ENCODE data around the gene GCHFR. TPM values are rescaled to one million over a fixed set of nuclear protein-coding genes. Genes with fewer than 3 reads are reported as not detected.
A peak's percentile ranks its signal among the peaks of the same experiment; 100 is the strongest.

The GCHFR gene
- total and polyA plus RNA-seq, 12 donors: 2.2 to 10.8 (median 3.9) TPM

DNA sequence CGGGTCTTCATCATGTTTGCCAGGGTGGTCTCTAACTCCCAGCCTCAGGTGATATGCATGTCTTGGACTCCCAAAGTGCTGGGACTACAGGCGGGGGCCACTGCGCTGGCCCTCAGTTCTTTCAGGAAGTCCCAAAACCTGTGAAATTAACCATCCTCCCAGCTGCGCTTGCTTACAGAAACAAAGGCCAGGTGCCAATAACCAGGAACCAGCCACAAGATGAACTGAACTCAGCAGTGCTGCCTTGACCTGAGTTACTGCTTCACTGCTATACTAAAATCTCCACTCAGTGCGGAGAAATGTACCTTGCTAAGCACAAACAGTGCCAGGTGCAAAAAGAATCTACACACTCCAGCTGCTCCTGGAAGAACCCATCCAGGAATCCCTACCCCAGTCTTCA lies 3.9 kb upstream of the GCHFR start:
- TF ChIP-seq, protein P1, sequence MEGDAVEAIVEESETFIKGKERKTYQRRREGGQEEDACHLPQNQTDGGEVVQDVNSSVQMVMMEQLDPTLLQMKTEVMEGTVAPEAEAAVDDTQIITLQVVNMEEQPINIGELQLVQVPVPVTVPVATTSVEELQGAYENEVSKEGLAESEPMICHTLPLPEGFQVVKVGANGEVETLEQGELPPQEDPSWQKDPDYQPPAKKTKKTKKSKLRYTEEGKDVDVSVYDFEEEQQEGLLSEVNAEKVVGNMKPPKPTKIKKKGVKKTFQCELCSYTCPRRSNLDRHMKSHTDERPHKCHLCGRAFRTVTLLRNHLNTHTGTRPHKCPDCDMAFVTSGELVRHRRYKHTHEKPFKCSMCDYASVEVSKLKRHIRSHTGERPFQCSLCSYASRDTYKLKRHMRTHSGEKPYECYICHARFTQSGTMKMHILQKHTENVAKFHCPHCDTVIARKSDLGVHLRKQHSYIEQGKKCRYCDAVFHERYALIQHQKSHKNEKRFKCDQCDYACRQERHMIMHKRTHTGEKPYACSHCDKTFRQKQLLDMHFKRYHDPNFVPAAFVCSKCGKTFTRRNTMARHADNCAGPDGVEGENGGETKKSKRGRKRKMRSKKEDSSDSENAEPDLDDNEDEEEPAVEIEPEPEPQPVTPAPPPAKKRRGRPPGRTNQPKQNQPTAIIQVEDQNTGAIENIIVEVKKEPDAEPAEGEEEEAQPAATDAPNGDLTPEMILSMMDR (IDR thresholded peaks at IDR 0.05): no peak
- H3K4me3 ChIP-seq: no peak overlapping the region
- intact Hi-C loops (cut with DNase I): loop anchor here in 1 of 10 donors (10.0 kb wide), 1 partner anchor 135 kb away; the partner anchor contains the start of gene VPS18

DNA sequence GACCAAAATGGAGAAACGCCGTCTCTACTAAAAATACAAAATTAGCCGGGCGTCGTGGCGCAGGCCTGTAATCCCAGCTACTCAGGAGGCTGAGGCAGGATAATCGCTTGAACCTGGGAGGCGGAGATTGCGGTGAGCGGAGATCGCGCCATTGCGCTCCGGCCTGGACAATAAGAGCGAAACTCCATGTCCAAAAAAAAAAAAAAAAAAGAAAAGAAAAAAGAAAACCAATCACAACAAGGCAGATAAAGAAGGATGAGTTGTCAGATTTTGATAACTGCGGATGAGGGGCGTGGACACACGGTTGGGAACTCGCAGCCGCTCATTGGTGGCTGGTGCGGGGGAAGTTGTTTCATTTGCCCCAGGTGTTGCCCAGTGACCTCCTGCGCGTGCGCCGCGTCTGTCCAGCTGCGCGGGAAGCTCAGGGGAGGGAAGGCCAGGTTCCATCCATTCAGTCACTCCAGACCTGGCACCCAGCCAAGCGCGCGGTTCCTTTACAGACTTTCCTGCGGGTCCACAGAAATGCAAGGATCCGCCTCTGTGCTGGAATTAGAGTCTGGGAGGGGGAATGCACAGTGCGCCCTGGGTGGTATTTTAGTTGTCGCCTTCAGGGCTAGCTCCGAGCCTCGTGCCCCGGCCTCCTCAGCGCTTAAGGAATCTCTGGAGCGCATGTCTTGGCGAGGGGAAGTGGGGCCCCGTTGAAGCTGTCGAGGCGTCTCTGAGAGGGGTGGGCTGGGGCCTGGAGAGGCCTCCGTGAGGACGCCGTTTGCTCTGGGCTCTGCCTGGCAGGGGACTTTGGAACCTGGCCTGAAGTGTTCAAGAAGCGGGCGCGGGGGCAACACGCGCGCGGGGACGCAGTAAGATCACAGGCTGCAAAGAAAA lies 708 bp upstream of the GCHFR start:
- TF ChIP-seq, protein P1 (IDR thresholded peaks at IDR 0.05): no peak
- H3K4me3 ChIP-seq: peak overlapping the region; percentile 35 to 76 (median 62)
- WGBS, 2 donors: 29 to 30% methylated on average over 55 of the region's 55 CpGs
- peak overlapping the region in 9 of 10 donors; percentile 28 to 80 (median 68) for H3K27ac ChIP-seq
- H3K27me3 ChIP-seq: no peaks in the 10 kb centered on the region
- intact Hi-C loops (cut with DNase I): no loop called here
- peaks cover 0 to 36% (median 25%) of the 10 kb centered on the region in 9 donors for H3K4me1 ChIP-seq
- DNase-seq (peak; percentile 71), ATAC-seq (peak; percentile 7 to 44 (median 22))
- no peaks in the 10 kb centered on the region for H3K9me3 ChIP-seq
- peaks cover 0 to 15% (median 0%) of the 10 kb centered on the region in 9 donors for H3K36me3 ChIP-seq

More for the DNA sequence above, 3.9 kb upstream of the GCHFR start:
- DNase-seq (no peak), ATAC-seq (no peak)
- H3K27me3 ChIP-seq: no peaks in the 10 kb centered on the region
- WGBS, 2 donors: 95 to 96% methylated on average over 5 of the region's 5 CpGs
- no peaks in the 10 kb centered on the region for H3K9me3 ChIP-seq
- H3K27ac ChIP-seq: no peak overlapping the region
- no peaks in the 10 kb centered on the region for H3K36me3 ChIP-seq
- peaks cover 0 to 33% (median 29%) of the 10 kb centered on the region in 9 donors for H3K4me1 ChIP-seq

DNA sequence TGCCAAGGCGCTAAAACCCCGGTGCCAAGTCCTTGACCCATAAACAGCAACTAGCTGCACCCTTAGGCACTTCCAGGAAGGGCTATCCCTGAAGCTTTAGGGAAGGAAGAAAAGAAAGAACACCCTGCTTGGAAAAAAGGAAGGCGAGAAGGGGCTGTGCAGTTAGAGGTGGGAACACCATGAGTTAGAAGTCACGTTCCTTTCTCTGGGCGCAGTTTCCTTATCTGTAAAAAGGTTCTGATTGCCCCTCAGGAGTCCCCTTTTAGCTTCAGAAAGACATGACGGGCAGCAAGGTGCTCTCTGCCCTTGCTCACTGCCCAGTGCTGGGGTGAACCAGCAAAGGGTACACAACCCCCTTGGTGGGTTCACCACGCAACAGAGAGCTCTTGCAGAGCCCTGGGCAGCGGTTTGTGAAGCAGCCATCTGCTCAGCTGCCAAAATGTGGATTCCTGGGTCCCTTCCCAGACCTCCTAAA lies 798 bp downstream of the GCHFR start:
- intact Hi-C loops (cut with DNase I): no loop called here
- WGBS, 2 donors: 29% methylated on average over 8 of the region's 8 CpGs

DNA sequence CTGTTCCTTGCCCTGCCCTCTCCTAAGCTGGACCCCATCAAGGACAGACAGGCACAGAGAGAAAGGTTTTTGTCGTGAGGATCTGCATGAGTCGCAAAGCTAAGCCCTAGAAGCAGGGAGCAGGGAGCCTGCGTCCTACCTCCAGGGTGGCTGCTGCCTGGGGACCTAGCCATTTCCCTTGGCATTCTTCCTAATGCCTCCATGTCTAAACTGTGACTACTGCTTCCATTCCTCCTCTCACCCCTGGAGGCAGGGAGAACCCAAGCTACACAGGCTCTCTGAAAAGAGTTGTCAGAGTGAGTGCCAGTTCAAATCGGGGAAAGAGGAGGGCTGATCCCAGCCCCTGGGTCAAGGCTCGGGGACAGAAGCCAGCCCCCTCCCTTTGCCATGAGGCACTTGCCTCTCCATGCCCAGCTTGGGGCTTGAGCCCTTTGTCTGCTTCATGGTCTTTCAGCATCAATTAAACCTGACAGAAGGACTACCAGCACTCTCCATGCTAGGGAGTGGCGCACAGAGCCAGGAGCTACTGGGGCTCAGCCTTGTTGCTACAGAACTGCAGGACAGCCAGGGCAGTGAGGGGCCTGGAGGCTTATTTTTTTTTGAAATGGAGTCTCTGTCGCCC lies 2.4 kb downstream of the GCHFR start:
- 65 to 76% methylated on average over 7 of the region's 7 CpGs for WGBS, 2 donors
- Histone ChIP-seq H3K4me3 (no peak overlapping the region), H3K27me3 (no peaks in the 10 kb centered on the region), H3K9me3 (no peaks in the 10 kb centered on the region), H3K36me3 (peaks cover 0 to 34% (median 0%) of the 10 kb centered on the region in 9 donors), H3K27ac (no peak overlapping the region), H3K4me1 (peaks cover 0 to 56% (median 38%) of the 10 kb centered on the region in 9 donors)
- no peak for ATAC-seq
- intact Hi-C loops (cut with DNase I): no loop called here
- DNase-seq: no peak
- TF ChIP-seq, protein P1 (IDR thresholded peaks at IDR 0.05): no peak

More for the DNA sequence above, 798 bp downstream of the GCHFR start:
- ATAC-seq: peak in 6 of 8 donors; percentile 1 to 4 (median 2)
- TF ChIP-seq, protein P1 (IDR thresholded peaks at IDR 0.05): no peak
- H3K4me1 ChIP-seq: peaks cover 0 to 49% (median 34%) of the 10 kb centered on the region in 9 donors
- no peaks in the 10 kb centered on the region for H3K9me3 ChIP-seq
- H3K36me3 ChIP-seq: peaks cover 0 to 23% (median 0%) of the 10 kb centered on the region in 9 donors
- peak overlapping the region in 9 of 10 donors; percentile 28 to 80 (median 68) for H3K27ac ChIP-seq
- no peak for DNase-seq
- H3K27me3 ChIP-seq: no peaks in the 10 kb centered on the region
- peak overlapping the region in 9 of 10 donors; percentile 50 to 76 (median 62) for H3K4me3 ChIP-seq

Data from heart right ventricle (tissue), 16 donors.